Vagina (tissue), 2 donors: Measurements from ENCODE around the gene RPLP2.
A peak's percentile ranks its signal among the peaks of the same experiment; 100 is the strongest.

Source experiments
- CTCF ChIP-seq, 3 experiments: fragments of 450-650 bp in 2 of 3; fragments of 200-600 bp in 1 of 3; sonication (generic) in 1 of 3; IDR thresholded peaks; one replicate each; pipeline ENCODE4 v1.5.1; 2017 to 2019; ENCODE audit warnings: antibody characterized with exemption in 3 of 3, mild to moderate bottlenecking in 2 of 3, moderate library complexity in 2 of 3
- POLR2A ChIP-seq, 2 donors: fragments of 450-650 bp; IDR thresholded peaks; one replicate each; pipeline ENCODE4 v1.6.1; 2017; ENCODE audit warnings: antibody characterized with exemption in 2 of 2, mild to moderate bottlenecking in 2 of 2, moderate library complexity in 2 of 2

DNA sequence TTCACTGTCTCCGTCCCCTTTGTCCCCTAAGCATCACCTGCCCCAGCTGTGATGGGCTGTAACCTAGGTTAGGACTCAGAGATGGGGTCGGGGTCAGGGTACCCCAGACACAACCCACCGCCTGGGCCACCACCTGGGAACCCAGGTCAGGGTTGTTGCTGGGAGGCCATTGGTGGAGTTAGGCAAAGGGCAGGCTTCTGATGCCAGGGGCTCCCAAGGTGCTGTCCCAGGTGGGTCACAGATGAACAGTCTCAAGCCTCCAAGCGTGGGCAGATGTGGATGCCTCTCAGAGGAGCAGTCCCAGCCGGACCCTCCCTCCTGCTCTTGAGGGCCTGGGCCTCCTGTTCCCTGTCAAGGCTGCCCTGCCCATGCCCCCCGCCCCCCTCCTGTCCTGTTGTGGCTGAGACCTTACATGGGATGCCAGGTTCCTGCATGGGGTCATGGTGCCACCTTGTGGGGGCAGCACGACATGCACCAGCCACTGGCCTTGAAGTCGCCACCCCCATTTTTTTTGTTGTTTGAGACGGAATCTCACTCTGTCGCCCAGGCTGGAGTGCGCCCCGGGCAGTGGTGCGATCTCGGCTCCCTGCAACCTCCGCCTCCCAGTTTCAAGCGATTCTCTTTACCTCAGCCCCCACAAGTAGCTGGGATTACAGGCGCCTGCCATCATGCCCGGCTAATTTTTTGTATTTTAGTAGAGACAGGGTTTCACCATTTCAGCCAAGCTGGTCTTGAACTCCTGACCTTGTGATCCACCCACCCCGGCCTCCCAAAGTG is 44.6 kb upstream of the RPLP2 start:
- peak in 2 of 3 experiments; percentile 2 to 49 for TF ChIP-seq CTCF (IDR thresholded peaks at IDR 0.05)
- no peak for TF ChIP-seq POLR2A (IDR thresholded peaks at IDR 0.05)
